Neural crest cell (in vitro differentiated cells): Measurements from ENCODE around the gene SNX32. TPM values are rescaled to one million over a fixed set of nuclear protein-coding genes. Genes with fewer than 3 reads are reported as not detected.

Experiments used
- DNase-seq: peaks from one replicate; pipeline ENCODE4 v3.0.0; 2021; ENCODE audit warnings: low read depth, mixed read lengths, low spot score
- H3K27ac Mint-ChIP-seq: one replicate; pipeline ENCODE4 v1.8.0; 2021; ENCODE audit warnings: mild to moderate bottlenecking, mixed read lengths; ENCODE audit not compliant: unreplicated experiment
- H3K27me3 Mint-ChIP-seq: 2 replicates; pipeline ENCODE4 v1.8.0; 2021; ENCODE audit warnings: low read depth, mild to moderate bottlenecking, mixed read lengths
- H3K36me3 Mint-ChIP-seq: 2 replicates; pipeline ENCODE4 v1.8.0; 2021; ENCODE audit warnings: low read depth, mild to moderate bottlenecking, mixed read lengths
- H3K4me1 Mint-ChIP-seq: 2 replicates; pipeline ENCODE4 v1.8.0; 2021; ENCODE audit warnings: mixed read lengths
- H3K4me3 Mint-ChIP-seq: one replicate; pipeline ENCODE4 v1.8.0; 2021; ENCODE audit warnings: mild to moderate bottlenecking, mixed read lengths
- H3K9me3 Mint-ChIP-seq: 2 replicates; pipeline ENCODE4 v1.8.0; 2021; ENCODE audit warnings: mixed read lengths
- total RNA-seq: library from RNA; stranded (reverse); gene quantifications from 2 replicates; pipeline ENCODE4 v1.2.1, GENCODE V29; 2021
- TF ChIP-seq, protein P1 (sequence below): fragments of 200-600 bp; sonication (generic); conservative IDR thresholded peaks from 2 replicates; pipeline ENCODE4 v1.5.0; 2021; ENCODE audit warnings: antibody characterized with exemption, mild to moderate bottlenecking

SNX32 gene
- total RNA-seq, 1 donor from 2014 or later, result 1.9 TPM

DNA sequence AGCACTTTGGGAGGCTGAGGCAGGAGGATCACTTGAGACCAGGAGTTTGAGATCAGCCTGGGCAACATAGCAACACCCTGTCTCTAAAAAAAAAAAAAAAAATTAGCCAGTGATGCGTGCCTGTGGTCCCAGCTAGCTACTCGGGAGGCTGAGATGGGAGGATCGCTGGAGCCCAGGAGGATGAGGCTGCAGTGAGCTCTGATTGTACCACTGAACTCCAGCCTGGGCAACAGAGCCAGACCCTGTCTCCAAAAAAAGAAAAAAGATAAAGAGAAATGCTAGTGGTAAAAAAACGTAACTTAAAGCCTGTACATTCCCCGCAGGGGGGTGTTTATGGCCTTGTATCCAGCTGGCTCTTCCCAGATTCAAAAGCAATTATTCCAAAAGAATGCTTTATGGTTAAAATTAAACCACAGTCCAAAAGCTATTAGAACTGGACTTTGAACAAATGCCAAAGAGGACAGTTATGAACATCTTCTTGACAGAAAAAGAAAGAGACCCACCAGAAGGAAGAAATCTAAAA lies 16.4 kb upstream of the SNX32 start:
- DNase-seq, result no peak
- TF ChIP-seq, protein P1, sequence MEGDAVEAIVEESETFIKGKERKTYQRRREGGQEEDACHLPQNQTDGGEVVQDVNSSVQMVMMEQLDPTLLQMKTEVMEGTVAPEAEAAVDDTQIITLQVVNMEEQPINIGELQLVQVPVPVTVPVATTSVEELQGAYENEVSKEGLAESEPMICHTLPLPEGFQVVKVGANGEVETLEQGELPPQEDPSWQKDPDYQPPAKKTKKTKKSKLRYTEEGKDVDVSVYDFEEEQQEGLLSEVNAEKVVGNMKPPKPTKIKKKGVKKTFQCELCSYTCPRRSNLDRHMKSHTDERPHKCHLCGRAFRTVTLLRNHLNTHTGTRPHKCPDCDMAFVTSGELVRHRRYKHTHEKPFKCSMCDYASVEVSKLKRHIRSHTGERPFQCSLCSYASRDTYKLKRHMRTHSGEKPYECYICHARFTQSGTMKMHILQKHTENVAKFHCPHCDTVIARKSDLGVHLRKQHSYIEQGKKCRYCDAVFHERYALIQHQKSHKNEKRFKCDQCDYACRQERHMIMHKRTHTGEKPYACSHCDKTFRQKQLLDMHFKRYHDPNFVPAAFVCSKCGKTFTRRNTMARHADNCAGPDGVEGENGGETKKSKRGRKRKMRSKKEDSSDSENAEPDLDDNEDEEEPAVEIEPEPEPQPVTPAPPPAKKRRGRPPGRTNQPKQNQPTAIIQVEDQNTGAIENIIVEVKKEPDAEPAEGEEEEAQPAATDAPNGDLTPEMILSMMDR, result no peak
- H3K4me3 Mint-ChIP-seq, result peak overlapping the region; percentile 82
- peaks cover 4% of the 10 kb centered on the region for H3K27me3 Mint-ChIP-seq
- peaks cover 18% of the 10 kb centered on the region for H3K4me1 Mint-ChIP-seq
- no peaks in the 10 kb centered on the region for H3K36me3 Mint-ChIP-seq
- no peaks in the 10 kb centered on the region for H3K9me3 Mint-ChIP-seq
- no peak overlapping the region for H3K27ac Mint-ChIP-seq

DNA sequence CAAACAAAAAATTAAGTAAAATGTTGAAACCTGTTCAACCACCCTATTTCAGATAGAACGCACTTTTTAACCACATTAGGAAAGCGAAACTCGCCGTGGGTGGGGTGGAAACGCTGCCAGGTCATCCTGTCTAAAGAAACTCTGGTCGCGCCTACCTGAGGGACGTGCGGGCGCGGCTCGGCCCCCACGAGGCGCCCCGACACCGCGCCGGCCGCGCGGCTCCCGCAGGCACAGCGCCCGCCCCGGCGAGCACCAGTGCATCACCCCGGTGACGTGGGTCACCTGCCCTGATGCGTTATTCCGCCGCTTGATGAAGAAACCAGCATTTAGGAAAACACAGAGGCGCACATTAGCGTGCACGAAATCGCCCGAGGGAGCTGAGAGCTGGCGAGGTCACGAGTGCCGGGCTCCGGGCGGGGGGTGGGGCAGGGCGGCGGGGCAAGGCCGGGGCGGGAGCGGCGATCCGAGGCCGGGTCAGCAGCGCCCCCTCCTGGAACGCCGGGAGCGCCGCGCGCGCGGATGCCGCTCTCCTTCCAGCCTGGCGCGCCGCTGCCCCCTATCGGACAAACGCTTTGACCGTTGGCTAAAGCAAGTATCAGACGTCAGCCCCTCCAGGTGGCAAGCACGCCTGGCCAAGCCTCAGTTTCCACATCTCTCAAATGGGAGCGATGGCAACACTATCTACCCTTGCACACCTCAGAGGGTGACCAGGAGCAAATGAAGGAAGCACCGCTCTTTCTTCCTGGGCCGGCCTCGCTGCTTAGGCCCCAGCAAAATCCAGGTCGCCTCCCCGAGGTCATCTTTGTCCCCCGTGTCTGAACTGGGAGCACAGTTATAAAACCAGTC lies 15.7 kb upstream of the SNX32 start:
- TF ChIP-seq, protein P1, result peak; percentile 100
- DNase-seq, result peak; percentile 100
- peak overlapping the region; percentile 82 for H3K4me3 Mint-ChIP-seq
- no peak overlapping the region for H3K27ac Mint-ChIP-seq
- H3K36me3 Mint-ChIP-seq, result no peaks in the 10 kb centered on the region
- peaks cover 2% of the 10 kb centered on the region for H3K27me3 Mint-ChIP-seq
- H3K4me1 Mint-ChIP-seq, result peaks cover 18% of the 10 kb centered on the region
- no peaks in the 10 kb centered on the region for H3K9me3 Mint-ChIP-seq

DNA sequence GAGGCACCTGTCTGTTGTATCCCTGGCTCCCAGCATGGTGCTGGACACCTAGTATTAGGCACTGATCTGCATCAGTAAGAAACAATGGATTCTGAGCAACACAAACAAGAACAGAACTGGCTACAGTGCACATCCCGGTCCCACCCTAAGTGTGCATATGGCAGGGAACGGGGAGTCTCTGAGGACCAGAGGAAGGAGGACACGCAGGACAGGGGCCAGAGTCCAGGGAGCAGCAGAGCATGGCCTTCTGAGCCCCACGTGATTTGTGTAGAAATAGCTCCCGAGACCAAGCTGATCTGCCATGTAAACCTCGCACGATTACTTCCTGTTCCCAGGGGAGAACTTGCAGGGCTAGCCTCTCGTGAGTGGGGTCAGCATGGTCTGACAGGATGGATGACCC lies 12.7 kb upstream of the SNX32 start:
- Mint-ChIP-seq H3K27ac (no peak overlapping the region), H3K36me3 (no peaks in the 10 kb centered on the region), H3K27me3 (no peaks in the 10 kb centered on the region), H3K9me3 (no peaks in the 10 kb centered on the region), H3K4me3 (no peak overlapping the region), H3K4me1 (peaks cover 15% of the 10 kb centered on the region)
- no peak for DNase-seq
- TF ChIP-seq, protein P1, result no peak

- no peaks in the 10 kb centered on the region for H3K9me3 Mint-ChIP-seq
- DNase-seq, result no peak
These were observed 10.8 kb upstream of the SNX32 start for GRCh38 chr11:65822776-65823528.

More at GRCh38 chr11:65822776-65823528, 10.8 kb upstream of the SNX32 start:
- H3K36me3 Mint-ChIP-seq, result no peaks in the 10 kb centered on the region
- peaks cover 4% of the 10 kb centered on the region for H3K4me1 Mint-ChIP-seq
- H3K27me3 Mint-ChIP-seq, result peaks cover 3% of the 10 kb centered on the region
- TF ChIP-seq, protein P1, result no peak
- no peak overlapping the region for H3K27ac Mint-ChIP-seq
- no peak overlapping the region for H3K4me3 Mint-ChIP-seq
